HEK293T (cell line): ENCODE measurements around the gene EIPR1.

Source experiments
- CTCF ChIA-PET: fragments of 350-600 bp; formaldehyde crosslinking; extraction: SDS; loops from one replicate; lab custom pipeline; 2021; ENCODE audit warnings: antibody characterized with exemption, inconsistent platforms; lab: Yijun Ruan, JAX
- POLR2A ChIA-PET: fragments of 350-600 bp; formaldehyde crosslinking; extraction: SDS; loops from one replicate; lab custom pipeline; 2020; ENCODE audit warnings: antibody characterized with exemption, inconsistent platforms; lab: Yijun Ruan, JAX
- DNase-seq: peaks from one replicate; pipeline ENCODE4 v3.0.0; 2012; ENCODE audit warnings: mixed read lengths; ENCODE audit errors: extremely low spot score
- ARNT ChIP-seq: fragments of 450-650 bp; IDR thresholded peaks from 2 replicates; pipeline ENCODE4 v1.6.1; 2017; ENCODE audit warnings: mild to moderate bottlenecking
- BHLHE40 ChIP-seq: fragments of 450-650 bp; IDR thresholded peaks from 2 replicates; pipeline ENCODE4 v1.6.1; 2016; ENCODE audit warnings: mild to moderate bottlenecking, moderate library complexity, borderline replicate concordance
- CTBP1 ChIP-seq: fragments of 450-650 bp; IDR thresholded peaks from 2 replicates; pipeline ENCODE4 v1.6.1; 2016; ENCODE audit warnings: borderline replicate concordance
- ELF4 ChIP-seq: fragments of 450-650 bp; IDR thresholded peaks from 2 replicates; pipeline ENCODE4 v1.6.1; 2017; ENCODE audit warnings: antibody characterized with exemption
- FOXA1 ChIP-seq: fragments of 450-650 bp; IDR thresholded peaks from 2 replicates; pipeline ENCODE4 v1.6.1; 2016; ENCODE audit warnings: mild to moderate bottlenecking
- FOXK2 ChIP-seq: fragments of 450-650 bp; IDR thresholded peaks from 2 replicates; pipeline ENCODE4 v1.6.1; 2016; ENCODE audit warnings: mild to moderate bottlenecking
- FOXM1 ChIP-seq: fragments of 450-650 bp; IDR thresholded peaks from 2 replicates; pipeline ENCODE4 v1.6.1; 2017; ENCODE audit warnings: mild to moderate bottlenecking, borderline replicate concordance
- HDGF ChIP-seq: fragments of 450-650 bp; IDR thresholded peaks from 2 replicates; pipeline ENCODE4 v1.6.1; 2017; ENCODE audit warnings: antibody characterized with exemption, borderline replicate concordance
- L3MBTL2 ChIP-seq: fragments of 450-650 bp; conservative IDR thresholded peaks from 2 replicates; pipeline ENCODE4 v1.6.1; 2016; ENCODE audit warnings: mild to moderate bottlenecking
- LEF1 ChIP-seq: fragments of 450-650 bp; IDR thresholded peaks from 2 replicates; pipeline ENCODE4 v1.6.1; 2017; ENCODE audit warnings: mild to moderate bottlenecking, borderline replicate concordance
- NFRKB ChIP-seq: fragments of 450-650 bp; IDR thresholded peaks from 2 replicates; pipeline ENCODE4 v1.6.1; 2016; ENCODE audit warnings: mild to moderate bottlenecking, moderate library complexity
- PKNOX1 ChIP-seq: fragments of 450-650 bp; IDR thresholded peaks from 2 replicates; pipeline ENCODE4 v1.6.1; 2016
- SP1 ChIP-seq: fragments of 450-650 bp; IDR thresholded peaks from 2 replicates; pipeline ENCODE4 v1.6.1; 2017
- SUZ12 ChIP-seq: fragments of 450-650 bp; IDR thresholded peaks from 2 replicates; pipeline ENCODE4 v1.6.1; 2016; ENCODE audit warnings: mild to moderate bottlenecking
- TARDBP ChIP-seq: fragments of 450-650 bp; IDR thresholded peaks from 2 replicates; pipeline ENCODE4 v1.6.1; 2016
- ZNF384 ChIP-seq: fragments of 450-650 bp; IDR thresholded peaks from 2 replicates; pipeline ENCODE4 v1.6.1; 2016

EIPR1 gene

DNA sequence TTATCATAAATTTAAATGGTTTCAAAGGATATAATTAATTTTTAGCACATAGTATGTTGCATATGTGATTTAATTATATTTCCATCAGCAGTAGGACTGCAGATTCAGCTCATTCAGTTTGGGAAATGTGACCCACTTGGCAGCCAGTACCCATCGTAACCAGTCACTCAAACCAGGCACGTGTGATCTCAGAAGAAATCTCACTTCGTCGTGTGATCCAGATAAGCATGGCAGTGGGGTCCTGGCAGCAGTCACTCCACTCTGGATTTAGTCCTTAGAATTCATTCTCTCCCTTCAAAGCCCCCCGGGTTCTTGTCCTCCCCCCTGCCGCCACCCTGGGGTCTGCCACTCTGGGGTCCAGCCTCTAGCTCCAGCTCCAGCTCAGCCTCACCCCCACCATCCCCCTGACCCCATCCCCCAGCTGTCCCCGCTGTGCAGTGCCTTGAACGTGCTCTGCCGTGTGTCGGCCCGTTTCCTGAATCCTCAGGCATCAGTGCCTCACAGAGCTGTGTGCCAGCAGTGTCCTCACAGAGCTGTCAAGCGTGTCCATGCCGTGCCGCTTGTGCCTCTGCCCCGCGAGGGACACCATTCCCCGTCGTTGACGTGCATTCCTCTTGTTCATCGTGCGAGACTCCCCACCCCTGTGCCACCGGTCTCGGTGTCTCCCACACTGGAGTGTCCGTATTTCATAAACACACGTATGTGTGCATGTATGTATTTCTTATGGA is 36.7 kb upstream of the EIPR1 start:
- CTCF ChIA-PET: no interaction called here
- POLR2A ChIA-PET: no interaction called here
- no peak for TF ChIP-seq TARDBP
- TF ChIP-seq ELF4: no peak
- no peak for TF ChIP-seq L3MBTL2
- no peak for TF ChIP-seq ZNF384
- TF ChIP-seq FOXA1: no peak
- no peak for TF ChIP-seq LEF1
- no peak for TF ChIP-seq HDGF
- TF ChIP-seq ARNT: no peak
- no peak for TF ChIP-seq BHLHE40
- TF ChIP-seq SP1: no peak
- TF ChIP-seq FOXK2: no peak
- no peak for TF ChIP-seq SUZ12
- no peak for TF ChIP-seq NFRKB
- no peak for TF ChIP-seq PKNOX1
- TF ChIP-seq CTBP1: no peak
- DNase-seq: no peak

GRCh38 chr2:3413697-3414096 is 36.1 kb upstream of the EIPR1 start:
- DNase-seq: no peak
- TF ChIP-seq SUZ12 (no peak), BHLHE40 (no peak), ELF4 (no peak), L3MBTL2 (no peak), ARNT (no peak), TARDBP (no peak), HDGF (no peak), FOXA1 (no peak), LEF1 (no peak), FOXK2 (no peak), SP1 (no peak), CTBP1 (no peak), PKNOX1 (no peak), NFRKB (no peak), ZNF384 (no peak), FOXM1 (no peak)
- CTCF ChIA-PET: interaction anchor here (1.3 kb wide), 1 partner anchor 10 kb away, joined by 3 read pairs; no protein-coding TSS in a partner anchor
- POLR2A ChIA-PET: no interaction called here

DNA sequence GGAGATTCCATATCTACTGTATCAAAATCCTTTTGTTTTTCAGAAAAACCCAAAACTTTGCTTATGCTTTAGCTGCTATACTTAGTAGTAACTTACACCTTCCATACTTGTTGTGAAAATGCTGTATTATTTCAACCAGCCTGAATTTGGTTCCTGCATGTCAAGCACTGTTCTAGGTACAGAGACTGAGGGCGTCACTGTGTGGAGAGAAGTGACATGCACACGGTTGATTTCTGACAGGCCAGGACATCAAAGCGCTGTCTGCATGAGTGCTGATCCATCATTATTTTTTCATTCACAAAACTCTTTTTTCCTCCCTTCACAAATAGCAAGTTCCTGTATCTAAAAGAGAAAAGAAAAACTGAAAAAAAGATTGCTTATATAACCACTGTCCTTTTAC is 33.5 kb upstream of the EIPR1 start:
- DNase-seq: no peak
- ChIA-PET CTCF (no interaction called here), POLR2A (no interaction called here)
- TF ChIP-seq L3MBTL2 (no peak), CTBP1 (no peak)

DNA sequence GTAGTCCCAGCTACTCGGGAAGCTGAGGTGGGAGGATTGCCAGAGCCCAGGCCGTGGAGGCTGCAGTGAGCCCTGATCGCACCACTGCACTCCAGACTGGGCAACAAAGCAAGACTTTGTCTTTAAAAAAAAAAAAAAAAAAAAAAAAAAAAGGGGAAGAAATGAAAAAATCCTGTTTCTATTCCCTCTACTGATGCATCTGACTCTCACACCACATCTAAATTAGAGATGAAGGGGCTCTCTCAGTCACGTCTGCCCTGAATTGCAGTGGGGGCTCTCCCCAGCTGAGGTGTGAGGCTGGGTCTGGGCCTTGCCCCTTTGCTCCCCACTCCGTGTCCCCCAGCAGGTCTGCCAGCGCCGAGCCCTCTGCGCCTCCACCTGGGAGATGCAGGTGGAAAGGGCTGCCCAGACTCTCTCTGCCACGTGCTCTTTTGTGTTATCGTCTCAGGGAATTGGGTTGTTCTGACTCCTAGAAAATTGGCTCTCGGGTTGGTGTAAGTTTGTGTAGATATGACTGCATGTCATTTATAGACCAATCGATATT is 32.1 kb upstream of the EIPR1 start:
- DNase-seq: no peak
- TF ChIP-seq HDGF (no peak), FOXK2 (no peak)
- POLR2A ChIA-PET: no interaction called here
- CTCF ChIA-PET: no interaction called here

DNA sequence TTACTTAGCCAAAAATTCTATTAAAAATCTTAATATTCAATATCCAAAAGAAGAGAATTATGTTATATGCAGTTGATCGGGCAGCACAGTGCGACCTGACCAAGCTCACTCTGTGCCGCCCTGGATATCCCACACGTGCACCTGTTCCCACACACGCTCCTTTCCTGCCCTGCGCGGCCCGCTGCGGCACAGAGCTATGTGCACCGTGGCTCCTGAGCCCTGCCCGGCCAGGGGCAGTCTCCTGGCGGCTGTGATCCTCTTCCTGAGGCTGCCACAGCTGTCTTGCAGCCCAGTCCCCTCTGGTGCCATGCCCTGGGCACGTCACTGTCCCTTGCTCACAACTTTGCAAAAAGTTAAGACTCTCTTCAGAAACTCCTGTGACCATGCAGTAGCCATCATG is 31.2 kb upstream of the EIPR1 start:
- ChIA-PET CTCF (no interaction called here), POLR2A (no interaction called here)
- no peak for TF ChIP-seq PKNOX1

GRCh38 chr2:3406501-3406900 is 28.9 kb upstream of the EIPR1 start:
- DNase-seq: no peak
- no peak for TF ChIP-seq ARNT
- no peak for TF ChIP-seq SUZ12
- POLR2A ChIA-PET: no interaction called here
- CTCF ChIA-PET: interaction anchor here (1.3 kb wide), 1 partner anchor 17 kb away, joined by 3 read pairs; no protein-coding TSS in a partner anchor

More for the DNA sequence above, 31.2 kb upstream of the EIPR1 start:
- no peak for DNase-seq

DNA sequence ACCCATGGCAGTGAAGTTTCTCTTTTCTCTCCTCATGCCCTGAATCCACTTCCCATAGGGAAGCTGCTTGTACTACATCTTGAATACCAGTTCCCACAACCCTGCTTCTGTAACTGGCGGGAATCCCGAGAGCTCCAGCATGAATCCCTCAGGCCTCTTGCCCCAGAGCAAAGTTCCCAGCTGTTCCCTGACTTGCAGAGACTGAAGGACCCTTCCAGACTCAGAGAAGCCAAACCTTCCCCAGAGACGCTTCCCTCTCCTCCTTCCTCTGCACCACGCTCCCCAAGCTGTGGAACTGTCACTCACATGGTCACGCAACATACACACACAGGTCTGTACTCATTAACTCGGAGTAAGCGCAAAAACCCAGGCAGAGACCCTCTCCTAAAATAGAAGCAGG is 28.3 kb upstream of the EIPR1 start:
- TF ChIP-seq ZNF384 (no peak), PKNOX1 (no peak), TARDBP (no peak), SUZ12 (no peak), FOXK2 (no peak), FOXM1 (no peak), ARNT (no peak), FOXA1 (no peak), LEF1 (no peak), L3MBTL2 (no peak), CTBP1 (no peak), HDGF (no peak), BHLHE40 (no peak), NFRKB (no peak)
- ChIA-PET POLR2A (no interaction called here), CTCF (interaction anchor here (1.3 kb wide), 1 partner anchor 18 kb away, joined by 3 read pairs; no protein-coding TSS in a partner anchor)
- no peak for DNase-seq
